NCI-H2081 treated with DMSO at 0.1 percent for 48 hours (cell line): ENCODE results near the gene FBXO47.
"Not testable (repeated sequence)": the region's sequence is repeated elsewhere in the genome, so short reads cannot be mapped to it uniquely, and the experiment has no call there.

Experiments
- DNase-seq: peaks from one replicate; lab custom pipeline; 2025; lab: John Stamatoyannopoulos, UW

FBXO47 gene

GRCh38 chr17:38980490-38981217 is 13.5 kb upstream of the FBXO47 start:
- no peak for DNase-seq

GRCh38 chr17:38978180-38978579 is 11.0 kb upstream of the FBXO47 start:
- DNase-seq, result no peak

- DNase-seq, result not testable (repeated sequence)
Measured at GRCh38 chr17:38976187-38976551, 9.0 kb upstream of the FBXO47 start.

GRCh38 chr17:38970804-38971203 is 3.6 kb upstream of the FBXO47 start:
- no peak for DNase-seq

GRCh38 chr17:38970128-38970527 is 2.9 kb upstream of the FBXO47 start:
- no peak for DNase-seq

- no peak for DNase-seq
Measured at GRCh38 chr17:38969281-38969680, 2.1 kb upstream of the FBXO47 start.

- DNase-seq, result no peak
Measured at GRCh38 chr17:38961413-38961812, 5.8 kb downstream of the FBXO47 start.

- DNase-seq, result no peak
Measured at GRCh38 chr17:38960402-38960801, 6.8 kb downstream of the FBXO47 start.

GRCh38 chr17:38959508-38959907 is 7.7 kb downstream of the FBXO47 start:
- no peak for DNase-seq

- no peak for DNase-seq
Measured at GRCh38 chr17:38958756-38959155, 8.4 kb downstream of the FBXO47 start.

- no peak for DNase-seq
Measured at GRCh38 chr17:38958326-38958725, 8.9 kb downstream of the FBXO47 start.

GRCh38 chr17:38953800-38954199 is 13.4 kb downstream of the FBXO47 start:
- not testable (repeated sequence) for DNase-seq

- DNase-seq, result no peak
Measured at GRCh38 chr17:38947189-38947588, 20.0 kb downstream of the FBXO47 start.

GRCh38 chr17:38943607-38944006 is 23.6 kb downstream of the FBXO47 start:
- DNase-seq, result no peak

GRCh38 chr17:38942696-38943334 is 24.4 kb downstream of the FBXO47 start:
- no peak for DNase-seq

- DNase-seq, result no peak
Measured at GRCh38 chr17:38940404-38940803, 26.8 kb downstream of the FBXO47 start.

- DNase-seq, result no peak
Measured at GRCh38 chr17:38939987-38940386, 27.2 kb downstream of the FBXO47 start.

GRCh38 chr17:38933962-38934361 is 33.2 kb downstream of the FBXO47 start:
- not testable (repeated sequence) for DNase-seq

GRCh38 chr17:38930782-38931181 is 36.4 kb downstream of the FBXO47 start:
- not testable (repeated sequence) for DNase-seq

GRCh38 chr17:38926293-38927070 is 40.7 kb downstream of the FBXO47 start:
- DNase-seq, result no peak

- no peak for DNase-seq
Measured at GRCh38 chr17:38925263-38925995, 41.8 kb downstream of the FBXO47 start, which contains the start of gene LASP1NB. Gene LASP1NB (plus strand): TSS chr17:38925614.
